GM12801 (cell line): ENCODE results near the gene NACC2.

Experiments used
- CTCF ChIP-seq: IDR thresholded peaks from one replicate; pipeline ENCODE4 v1.5.1; 2011; ENCODE audit warnings: control low read depth; ENCODE audit not compliant: insufficient read length; ENCODE audit errors: extremely low read depth

NACC2 gene

DNA sequence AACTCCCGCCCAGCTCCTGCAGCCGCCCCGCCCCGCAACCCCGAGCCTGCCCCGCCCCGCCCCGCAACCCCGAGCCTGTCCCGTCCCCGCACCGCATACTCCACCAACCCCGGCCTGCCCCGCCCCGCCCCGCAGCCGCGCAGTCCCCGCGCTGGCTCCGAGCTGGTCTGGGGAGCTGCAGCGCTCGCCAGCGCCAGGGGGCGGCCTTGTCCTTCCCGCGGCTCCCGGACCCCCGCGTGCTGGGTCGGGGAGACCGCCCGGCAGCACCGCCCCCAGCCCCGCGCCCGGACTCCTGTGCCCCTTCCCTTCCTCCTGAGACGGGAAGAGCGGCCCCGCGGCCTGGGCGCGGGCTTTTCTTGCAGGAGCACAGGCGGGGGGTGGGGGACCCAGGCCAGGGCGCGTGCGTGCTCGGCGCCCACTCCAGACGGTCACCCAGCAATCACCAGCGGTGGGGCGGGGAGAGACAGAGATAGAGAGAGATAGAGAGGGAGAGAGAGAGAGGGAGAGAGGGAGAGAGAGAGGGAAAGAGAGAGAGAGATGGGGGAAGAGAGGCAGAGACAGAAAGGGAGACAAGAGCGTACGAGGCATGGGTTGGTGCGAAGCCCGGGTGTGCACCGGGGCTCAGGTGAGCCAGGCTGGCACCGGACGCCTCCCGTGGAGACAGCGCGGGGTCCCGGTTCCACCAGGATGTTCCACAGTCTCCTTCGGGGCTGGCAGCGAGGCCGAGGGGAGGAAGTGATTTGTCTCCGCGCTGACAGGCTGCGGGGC, 38.3 kb upstream of the NACC2 start:
- no peak for TF ChIP-seq CTCF

DNA sequence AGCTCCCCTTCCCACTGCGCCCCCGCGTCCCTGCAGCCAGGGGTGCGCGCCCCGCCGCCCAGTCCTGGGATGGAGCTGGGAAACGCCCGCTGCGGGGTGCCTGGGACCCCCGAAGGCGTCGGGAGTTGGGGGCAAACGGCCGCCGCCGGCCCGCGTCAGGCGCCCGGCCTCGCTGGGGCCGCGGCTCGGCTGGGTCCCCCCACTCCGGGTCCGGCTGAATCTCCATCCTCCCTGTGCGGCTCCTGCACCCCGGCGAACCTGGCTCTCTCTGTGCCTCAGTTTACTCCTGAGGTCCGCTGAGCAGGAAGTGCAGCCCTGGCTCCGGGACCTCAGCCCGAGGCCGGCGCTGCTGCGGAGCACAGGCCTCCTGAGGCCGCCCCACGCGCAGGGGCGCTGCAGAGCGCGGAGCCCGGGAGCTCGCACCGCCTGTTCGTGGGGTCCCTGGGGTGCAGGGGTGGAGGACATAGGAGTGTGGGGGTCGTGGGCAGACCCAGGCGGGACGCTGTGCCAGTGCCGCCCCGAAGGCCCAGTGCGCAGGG, 37.5 kb upstream of the NACC2 start:
- TF ChIP-seq CTCF = no peak

GRCh38 chr9:136131629-136132511, 36.8 kb upstream of the NACC2 start:
- no peak for TF ChIP-seq CTCF

GRCh38 chr9:136129176-136129575, 34.1 kb upstream of the NACC2 start:
- TF ChIP-seq CTCF = no peak

- TF ChIP-seq CTCF = no peak
Observed at GRCh38 chr9:136128436-136128835, 33.3 kb upstream of the NACC2 start.

DNA sequence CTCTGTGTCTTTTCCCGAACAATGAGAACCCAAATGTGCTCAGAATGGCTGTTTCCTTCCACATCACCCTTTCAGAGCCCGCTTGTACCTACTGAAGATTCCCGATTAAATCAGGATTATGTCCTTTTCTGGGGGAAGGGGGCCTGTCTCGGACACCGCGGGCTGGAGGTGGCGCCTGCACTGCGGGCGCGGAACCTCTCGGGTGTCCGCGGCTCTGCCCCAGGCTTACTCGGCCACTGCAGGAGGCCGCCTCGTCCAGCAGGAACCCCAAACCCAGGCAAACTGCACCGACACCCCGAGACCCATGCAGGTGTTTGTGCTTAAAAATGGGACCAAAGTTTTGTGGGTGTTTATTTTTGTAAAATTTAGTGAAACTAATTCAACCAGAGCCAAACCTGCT, 32.2 kb upstream of the NACC2 start:
- TF ChIP-seq CTCF = no peak

- no peak for TF ChIP-seq CTCF
Observed at GRCh38 chr9:136124976-136125692, 30.0 kb upstream of the NACC2 start.
